ENCODE measurements around the gene MAX. TPM values are rescaled to one million over a fixed set of nuclear protein-coding genes. Genes with fewer than 3 reads are reported as not detected.
"Not testable (repeated sequence)": the region's sequence is repeated elsewhere in the genome, so short reads cannot be mapped to it uniquely, and the experiment has no call there.

MAX gene
- total RNA-seq, 3 donors from 2014 or later = 129 to 153 (median 147) TPM

DNA sequence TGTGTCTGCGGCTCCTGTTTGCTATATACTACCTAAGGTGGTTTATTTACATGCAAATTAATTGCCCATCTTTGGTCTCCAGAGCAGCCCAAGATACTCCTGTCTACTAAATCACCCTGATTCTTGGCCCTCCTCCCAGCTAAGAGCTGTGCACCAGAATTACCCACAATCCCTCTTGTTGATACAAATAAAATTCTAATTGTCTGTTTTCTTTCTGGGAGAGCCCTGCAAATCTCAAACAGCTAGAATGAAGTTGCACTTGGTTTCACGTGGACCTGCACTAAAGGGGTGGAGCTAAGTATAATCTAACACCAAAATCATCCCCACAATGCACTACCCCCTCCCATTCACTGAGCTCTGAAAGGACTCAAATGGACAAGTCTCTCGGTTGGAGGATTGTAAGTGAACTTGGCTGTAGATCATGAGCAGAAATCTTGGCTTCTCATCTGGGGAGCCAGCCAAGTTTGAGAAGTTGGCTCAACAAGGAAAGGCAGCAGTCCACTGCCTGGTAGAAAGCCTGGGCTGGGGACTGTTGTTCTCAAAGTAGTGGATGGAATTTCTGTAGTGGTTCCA is 6.6 kb downstream of the MAX start:
- TF ChIP-seq, protein P1, sequence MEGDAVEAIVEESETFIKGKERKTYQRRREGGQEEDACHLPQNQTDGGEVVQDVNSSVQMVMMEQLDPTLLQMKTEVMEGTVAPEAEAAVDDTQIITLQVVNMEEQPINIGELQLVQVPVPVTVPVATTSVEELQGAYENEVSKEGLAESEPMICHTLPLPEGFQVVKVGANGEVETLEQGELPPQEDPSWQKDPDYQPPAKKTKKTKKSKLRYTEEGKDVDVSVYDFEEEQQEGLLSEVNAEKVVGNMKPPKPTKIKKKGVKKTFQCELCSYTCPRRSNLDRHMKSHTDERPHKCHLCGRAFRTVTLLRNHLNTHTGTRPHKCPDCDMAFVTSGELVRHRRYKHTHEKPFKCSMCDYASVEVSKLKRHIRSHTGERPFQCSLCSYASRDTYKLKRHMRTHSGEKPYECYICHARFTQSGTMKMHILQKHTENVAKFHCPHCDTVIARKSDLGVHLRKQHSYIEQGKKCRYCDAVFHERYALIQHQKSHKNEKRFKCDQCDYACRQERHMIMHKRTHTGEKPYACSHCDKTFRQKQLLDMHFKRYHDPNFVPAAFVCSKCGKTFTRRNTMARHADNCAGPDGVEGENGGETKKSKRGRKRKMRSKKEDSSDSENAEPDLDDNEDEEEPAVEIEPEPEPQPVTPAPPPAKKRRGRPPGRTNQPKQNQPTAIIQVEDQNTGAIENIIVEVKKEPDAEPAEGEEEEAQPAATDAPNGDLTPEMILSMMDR (IDR thresholded peaks at IDR 0.05) = no peak
- peaks cover 32% of the 10 kb centered on the region for H3K4me1 ChIP-seq (ENCODE audit: low read depth)
- ATAC-seq (peak; percentile 74), DNase-seq (peak in 1 of 3 donors; percentile 81)
- no peak overlapping the region for H3K4me3 ChIP-seq
- H3K9me3 ChIP-seq = no peaks in the 10 kb centered on the region
- no peaks in the 10 kb centered on the region for H3K36me3 ChIP-seq (ENCODE audit: low read depth)
- intact Hi-C loops (cut with DNase I, micrococcal nuclease) = no loop called here

- H3K4me3 ChIP-seq = no peak overlapping the region
- H3K36me3 ChIP-seq (ENCODE audit: low read depth) = no peaks in the 10 kb centered on the region
- TF ChIP-seq, protein P1 (IDR thresholded peaks at IDR 0.05) = no peak
- H3K9me3 ChIP-seq = no peaks in the 10 kb centered on the region
- peak; percentile 84 for ATAC-seq
- DNase-seq = no peak
- intact Hi-C loops (cut with DNase I, micrococcal nuclease) = no loop called here
- peaks cover 31% of the 10 kb centered on the region for H3K4me1 ChIP-seq (ENCODE audit: low read depth)
Observed at GRCh38 chr14:65092349-65092748, 10.0 kb downstream of the MAX start.

GRCh38 chr14:65087835-65088234 is 14.5 kb downstream of the MAX start:
- ATAC-seq; intact Hi-C loops (cut with DNase I, micrococcal nuclease); H3K4me1 ChIP-seq (ENCODE audit: low read depth); H3K9me3 ChIP-seq; DNase-seq; H3K4me3 ChIP-seq; H3K36me3 ChIP-seq (ENCODE audit: low read depth): not testable (repeated sequence)

DNA sequence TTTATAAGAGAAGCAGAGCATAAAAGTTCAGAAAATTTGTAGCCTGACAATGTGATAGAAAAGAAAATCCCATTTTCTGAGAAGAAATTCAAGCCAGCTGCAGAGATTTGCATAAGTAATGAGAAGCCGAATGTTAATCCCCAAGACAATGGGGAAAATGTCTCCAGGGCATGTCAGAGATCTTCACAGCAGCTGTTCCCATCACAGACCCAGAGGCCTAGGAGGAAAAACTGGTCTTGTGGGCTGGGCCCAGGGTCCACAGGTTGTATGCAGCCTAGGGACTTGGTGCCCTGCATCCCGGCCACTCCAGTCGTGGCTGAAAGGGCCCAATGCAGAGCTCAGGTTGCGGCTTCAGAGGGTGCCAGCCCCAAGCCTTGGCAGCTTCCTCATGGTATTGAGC is 15.6 kb downstream of the MAX start:
- ATAC-seq; DNase-seq; intact Hi-C loops (cut with DNase I, micrococcal nuclease); H3K4me3 ChIP-seq; H3K36me3 ChIP-seq (ENCODE audit: low read depth); H3K9me3 ChIP-seq: not testable (repeated sequence)
- H3K4me1 ChIP-seq (ENCODE audit: low read depth) = peaks cover 10% of the 10 kb centered on the region

GRCh38 chr14:65084554-65085505 is 17.5 kb downstream of the MAX start:
- intact Hi-C loops (cut with DNase I, micrococcal nuclease) = no loop called here
- ATAC-seq (no peak), DNase-seq (no peak)
- no peak overlapping the region for H3K4me3 ChIP-seq
- TF ChIP-seq, protein P1 (IDR thresholded peaks at IDR 0.05) = no peak
- no peaks in the 10 kb centered on the region for H3K9me3 ChIP-seq
- H3K36me3 ChIP-seq (ENCODE audit: low read depth) = peaks cover 7% of the 10 kb centered on the region
- H3K4me1 ChIP-seq (ENCODE audit: low read depth) = peaks cover 23% of the 10 kb centered on the region

- Histone ChIP-seq H3K9me3 (no peaks in the 10 kb centered on the region), H3K36me3 (ENCODE audit: low read depth) (peaks cover 7% of the 10 kb centered on the region), H3K4me1 (ENCODE audit: low read depth) (peaks cover 26% of the 10 kb centered on the region), H3K4me3 (no peak overlapping the region)
- DNase-seq (no peak), ATAC-seq (no peak)
- intact Hi-C loops (cut with DNase I, micrococcal nuclease) = no loop called here
- TF ChIP-seq, protein P1 (IDR thresholded peaks at IDR 0.05) = no peak
Observed at GRCh38 chr14:65082930-65083329, 19.4 kb downstream of the MAX start.
